Ovary (tissue), 9 donors: ENCODE measurements around the gene TMPO. TPM values are rescaled to one million over a fixed set of nuclear protein-coding genes. Genes with fewer than 3 reads are reported as not detected.

Source experiments
- DNase-seq, 5 donors: peaks; one replicate each; pipeline ENCODE4 v3.0.0-alpha.2; 2019 to 2020
- H3K27ac ChIP-seq, 2 donors: fragments of 200-600 bp; one replicate each; pipeline versions ENCODE4 v1.5.1 to v1.8.0; 2019 to 2022
- H3K27me3 ChIP-seq: fragments of 200-600 bp; one replicate; pipeline ENCODE4 v1.8.0; 2022
- H3K36me3 ChIP-seq: fragments of 200-600 bp; sonication (generic); one replicate; pipeline ENCODE4 v1.5.1; 2019
- H3K4me1 ChIP-seq: one replicate; pipeline ENCODE4 v1.8.1; 2013; ENCODE audit warnings: mild to moderate bottlenecking, moderate library complexity; ENCODE audit not compliant: insufficient read depth
- H3K4me3 ChIP-seq: fragments of 200-600 bp; sonication (generic); one replicate; pipeline ENCODE4 v1.5.1; 2017
- H3K9me3 ChIP-seq, 2 donors: fragments of 200-600 bp in 1 of 2; sonication (generic) in 1 of 2; one replicate each; pipeline versions ENCODE4 v1.5.1 to v1.8.1; 2013 to 2019; ENCODE audit warnings: mild to moderate bottlenecking in 1 of 2, moderate library complexity in 1 of 2
- EP300 ChIP-seq: sonication (generic); formaldehyde crosslinking; IDR thresholded peaks from one replicate; pipeline ENCODE4 v1.6.1; 2017; ENCODE audit warnings: antibody characterized with exemption
- POLR2A ChIP-seq: fragments of 450-650 bp; IDR thresholded peaks from one replicate; pipeline ENCODE4 v1.6.1; 2017; ENCODE audit warnings: antibody characterized with exemption, mild to moderate bottlenecking, moderate library complexity
- WGBS, 3 donors: extraction: QIAGEN DNeasy Blood & Tissue Kit in 1 of 3; methylation state at CpG; one replicate each; pipeline versions ENCODE4 v1.1.5 to v1.1.7; 2013 to 2017; 5-methylcytosine and 5-hydroxymethylcytosine counted together
- intact Hi-C, 4 donors: fragments of 100-400 bp; cut with DNase I; formaldehyde crosslinking; loops; one replicate each; pipeline versions ENCODE4 v1.11.0 to v1.15.1; 2022 to 2023
- polyA plus RNA-seq, 2 donors: library from polyadenylated mRNA; stranded (reverse); fragments of 200-250 nt in 1 of 2; fragments of 350-450 nt in 1 of 2; fragmentation: Illumina TruSeq in 1 of 2; extraction: RNeasy Lipid Tissue Mini Kit (QIAGEN cat#74804) in 1 of 2; gene quantifications; one replicate each; pipeline ENCODE4 v1.2.3, GENCODE V29; 2013 to 2014
- total RNA-seq, 7 donors: library from RNA; depleted of rRNA in 2 of 7; stranded (reverse); fragments of >200 nt in 2 of 7; fragmentation: NEBNext Ultra II Directional in 3 of 7; extraction: Animal tissue kit (Norgen Biotek cat#: 25700) in 3 of 7; gene quantifications; one replicate each; pipeline versions ENCODE4 v1.1.0 to v1.2.4, GENCODE V29; 2016 to 2023
- TF ChIP-seq, protein P1 (sequence below), 3 donors: fragments of 450-650 bp in 2 of 3; fragments of 200-600 bp in 1 of 3; IDR thresholded peaks; one replicate each; pipeline versions ENCODE4 v1.5.1 to v1.8.0; 2016 to 2022; ENCODE audit warnings: antibody characterized with exemption in 3 of 3, mild to moderate bottlenecking in 1 of 3
- donor health status: DM: no; HTN: no; CAD: no; lungs with moderate emphysema.
- donor health status: DM: no; HTN: no; CAD: no.
- donor health status: Bipolar disorder and iron deficiency.
- donor health status: DM: yes; HTN: yes; CAD: no.
- donor health status: DM: no; HTN: no; CAD: no.
- donor health status: DM: yes; HTN: yes; CAD: no.

The TMPO gene
- total and polyA plus RNA-seq, 9 donors = 48.4 to 144 (median 116) TPM

DNA sequence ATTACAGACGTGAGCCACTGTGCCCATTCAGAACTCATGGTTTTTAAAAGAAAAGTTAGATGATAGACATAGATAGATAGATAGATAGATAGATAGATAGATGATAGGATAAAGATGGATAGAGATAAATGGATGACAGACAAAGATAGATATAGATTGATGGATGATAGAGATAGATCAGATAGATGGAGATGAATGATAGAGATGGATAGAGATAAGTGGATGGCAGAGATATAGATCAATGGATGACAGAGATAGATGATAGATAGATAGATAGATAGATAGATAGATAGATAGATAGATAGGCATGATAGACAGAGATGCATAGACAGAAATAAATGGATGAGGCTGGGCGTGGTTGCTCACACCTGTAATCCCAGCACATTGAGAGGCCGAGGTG is 64.4 kb downstream of the TMPO start:
- Histone ChIP-seq H3K9me3 (no peaks in the 10 kb centered on the region), H3K27ac (no peak overlapping the region), H3K36me3 (no peaks in the 10 kb centered on the region), H3K4me1 (no peaks in the 10 kb centered on the region), H3K27me3 (no peaks in the 10 kb centered on the region), H3K4me3 (no peak overlapping the region)
- 91 to 92% (median 92%) methylated on average over 3 of the region's 3 CpGs for WGBS, 3 donors
- no peak for TF ChIP-seq POLR2A
- TF ChIP-seq, protein P1, sequence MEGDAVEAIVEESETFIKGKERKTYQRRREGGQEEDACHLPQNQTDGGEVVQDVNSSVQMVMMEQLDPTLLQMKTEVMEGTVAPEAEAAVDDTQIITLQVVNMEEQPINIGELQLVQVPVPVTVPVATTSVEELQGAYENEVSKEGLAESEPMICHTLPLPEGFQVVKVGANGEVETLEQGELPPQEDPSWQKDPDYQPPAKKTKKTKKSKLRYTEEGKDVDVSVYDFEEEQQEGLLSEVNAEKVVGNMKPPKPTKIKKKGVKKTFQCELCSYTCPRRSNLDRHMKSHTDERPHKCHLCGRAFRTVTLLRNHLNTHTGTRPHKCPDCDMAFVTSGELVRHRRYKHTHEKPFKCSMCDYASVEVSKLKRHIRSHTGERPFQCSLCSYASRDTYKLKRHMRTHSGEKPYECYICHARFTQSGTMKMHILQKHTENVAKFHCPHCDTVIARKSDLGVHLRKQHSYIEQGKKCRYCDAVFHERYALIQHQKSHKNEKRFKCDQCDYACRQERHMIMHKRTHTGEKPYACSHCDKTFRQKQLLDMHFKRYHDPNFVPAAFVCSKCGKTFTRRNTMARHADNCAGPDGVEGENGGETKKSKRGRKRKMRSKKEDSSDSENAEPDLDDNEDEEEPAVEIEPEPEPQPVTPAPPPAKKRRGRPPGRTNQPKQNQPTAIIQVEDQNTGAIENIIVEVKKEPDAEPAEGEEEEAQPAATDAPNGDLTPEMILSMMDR (IDR thresholded peaks at IDR 0.05) = no peak
- TF ChIP-seq EP300 = no peak
- no peak for DNase-seq
- intact Hi-C loops = loop anchor here in 1 of 4 donors (10.0 kb wide), 1 partner anchor 85 kb away; no protein-coding TSS in a partner anchor

DNA sequence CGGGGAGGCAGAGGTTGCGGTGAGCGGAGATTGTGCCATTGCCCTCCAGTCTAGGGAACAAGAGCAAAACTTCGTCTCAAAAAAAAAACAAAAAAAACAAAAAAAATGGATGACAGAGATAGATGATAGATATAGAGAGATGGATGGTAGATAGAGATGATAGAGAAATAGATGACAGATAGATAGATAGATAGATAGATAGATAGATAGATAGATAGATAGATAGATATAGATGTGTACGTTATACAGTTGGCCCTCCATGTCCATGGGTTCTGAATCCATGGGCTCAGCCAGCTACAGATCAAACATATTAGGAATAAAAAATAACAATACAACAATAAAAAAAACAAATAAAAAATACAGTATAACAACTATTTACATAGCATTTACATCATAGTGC is 65.3 kb downstream of the TMPO start:
- Histone ChIP-seq H3K4me1 (no peaks in the 10 kb centered on the region), H3K27me3 (no peaks in the 10 kb centered on the region), H3K4me3 (no peak overlapping the region), H3K9me3 (no peaks in the 10 kb centered on the region), H3K36me3 (no peaks in the 10 kb centered on the region), H3K27ac (no peak overlapping the region)
- intact Hi-C loops = no loop called here
- WGBS, 3 donors = 93 to 94% (median 94%) methylated on average over 5 of the region's 5 CpGs
- TF ChIP-seq POLR2A (no peak), EP300 (no peak)
- TF ChIP-seq, protein P1 (IDR thresholded peaks at IDR 0.05) = no peak
- no peak for DNase-seq

DNA sequence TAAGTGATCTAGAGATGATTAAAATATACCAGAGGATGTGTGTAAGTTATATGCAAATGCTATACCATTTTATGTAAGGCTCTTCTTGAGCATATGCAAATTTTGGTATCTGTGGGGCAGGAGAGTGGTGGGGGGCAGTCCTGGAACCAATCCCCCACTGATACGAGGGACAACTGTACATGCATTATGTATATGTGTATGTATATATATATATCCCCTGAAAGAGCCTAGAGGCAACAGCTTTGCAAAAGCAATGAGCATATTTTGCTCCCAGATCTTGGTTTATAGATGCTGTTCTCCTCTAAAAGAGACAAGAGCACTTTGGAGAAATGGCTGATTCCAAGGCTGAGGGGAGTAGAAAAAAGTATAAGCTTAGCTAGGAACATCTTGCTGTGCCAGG is 65.7 kb downstream of the TMPO start:
- H3K4me3 ChIP-seq = no peak overlapping the region
- no peak overlapping the region for H3K27ac ChIP-seq
- H3K36me3 ChIP-seq = no peaks in the 10 kb centered on the region
- no peaks in the 10 kb centered on the region for H3K27me3 ChIP-seq
- intact Hi-C loops = no loop called here
- H3K4me1 ChIP-seq = no peaks in the 10 kb centered on the region
- WGBS, 3 donors = 81 to 88% (median 86%) methylated on average over 1 of the region's 1 CpG
- TF ChIP-seq EP300 (no peak), POLR2A (no peak)
- TF ChIP-seq, protein P1 (IDR thresholded peaks at IDR 0.05) = no peak
- no peak for DNase-seq
- no peaks in the 10 kb centered on the region for H3K9me3 ChIP-seq

DNA sequence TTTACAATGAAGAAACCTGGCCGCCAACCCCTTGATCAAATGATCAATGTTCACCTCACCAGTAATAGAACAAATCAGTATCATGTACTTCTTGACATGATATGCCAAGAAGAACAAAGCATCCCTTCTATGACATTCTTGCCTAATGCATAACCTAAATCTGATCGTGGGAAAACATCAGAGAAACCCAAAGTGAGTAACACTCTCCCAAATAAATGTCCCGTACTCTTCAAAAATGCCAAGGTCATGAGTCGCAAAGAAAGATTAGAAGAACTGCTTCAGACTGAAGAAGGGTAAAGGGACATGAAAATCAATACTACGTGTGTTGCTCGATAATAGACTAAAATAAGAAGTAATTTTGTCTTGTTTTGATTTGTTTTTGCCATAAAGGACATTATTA is 66.7 kb downstream of the TMPO start:
- no peak overlapping the region for H3K4me3 ChIP-seq
- H3K27ac ChIP-seq = no peak overlapping the region
- intact Hi-C loops = no loop called here
- no peaks in the 10 kb centered on the region for H3K4me1 ChIP-seq
- WGBS, 3 donors = 63 to 76% (median 63%) methylated on average over 6 of the region's 6 CpGs
- no peak for DNase-seq
- H3K36me3 ChIP-seq = no peaks in the 10 kb centered on the region
- H3K9me3 ChIP-seq = no peaks in the 10 kb centered on the region
- TF ChIP-seq POLR2A = no peak
- TF ChIP-seq EP300 = no peak
- TF ChIP-seq, protein P1 (IDR thresholded peaks at IDR 0.05) = no peak
- no peaks in the 10 kb centered on the region for H3K27me3 ChIP-seq

DNA sequence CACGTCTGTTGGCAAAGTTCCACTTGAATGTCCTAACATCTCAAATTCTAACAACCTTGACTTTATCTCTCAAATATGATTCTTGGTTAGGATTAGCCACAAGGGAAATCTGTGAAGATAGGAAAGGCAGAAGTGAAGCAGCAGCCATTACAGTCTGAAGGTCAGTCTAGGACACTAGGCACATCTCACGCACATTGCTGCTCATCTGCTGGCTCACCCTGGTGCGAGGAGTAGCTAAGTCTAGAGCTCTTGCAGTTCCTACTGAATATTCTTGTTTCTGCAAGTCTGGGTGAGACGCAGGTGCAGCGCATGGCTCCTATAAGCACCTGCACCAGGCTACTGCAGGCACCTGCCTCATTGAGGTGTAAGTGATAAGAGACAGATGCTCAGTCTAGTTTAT is 71.7 kb downstream of the TMPO start:
- no peak overlapping the region for H3K27ac ChIP-seq
- no peaks in the 10 kb centered on the region for H3K4me1 ChIP-seq
- no peaks in the 10 kb centered on the region for H3K9me3 ChIP-seq
- WGBS, 3 donors = 66 to 72% (median 67%) methylated on average over 5 of the region's 5 CpGs
- no peaks in the 10 kb centered on the region for H3K27me3 ChIP-seq
- no peak for TF ChIP-seq EP300
- TF ChIP-seq POLR2A = no peak
- TF ChIP-seq, protein P1 (IDR thresholded peaks at IDR 0.05) = no peak
- no peak for DNase-seq
- intact Hi-C loops = no loop called here
- no peak overlapping the region for H3K4me3 ChIP-seq
- no peaks in the 10 kb centered on the region for H3K36me3 ChIP-seq
